Activated CD8-positive, alpha-beta T cell treated with anti-CD3 and anti-CD28 coated beads for 36 hours (primary cell): ENCODE data around the gene IGFBP3. TPM values are rescaled to one million over a fixed set of nuclear protein-coding genes. Genes with fewer than 3 reads are reported as not detected.
"Not testable (repeated sequence)": the region's sequence is repeated elsewhere in the genome, so short reads cannot be mapped to it uniquely, and the experiment has no call there.

Experiments used
- ATAC-seq: fragments of 200-7000 bp; cut with Tn5 transposase; one replicate; pipeline ENCODE4 v1.10.0; 2021; ENCODE audit warnings: mild to moderate bottlenecking, moderate library complexity
- CTCF ChIA-PET: fragments of 350-600 bp; sonication (Branson Sonifier 250); formaldehyde crosslinking; loops from one replicate; lab custom pipeline; 2021; ENCODE audit warnings: antibody characterized with exemption; lab: Charles Lee
- POLR2A ChIA-PET: fragments of 350-600 bp; sonication (Branson Sonifier 250); formaldehyde crosslinking; loops from one replicate; lab custom pipeline; 2021; ENCODE audit warnings: antibody characterized with exemption; lab: Charles Lee
- DNase-seq: peaks from one replicate; pipeline ENCODE4 v3.0.0-alpha.2; 2020
- H3K27ac Mint-ChIP-seq: one replicate; pipeline ENCODE4 v1.8.0; 2021; ENCODE audit warnings: mild to moderate bottlenecking, mixed read lengths
- H3K27me3 Mint-ChIP-seq: one replicate; pipeline ENCODE4 v1.8.0; 2021; ENCODE audit warnings: mixed read lengths
- H3K36me3 Mint-ChIP-seq: one replicate; pipeline ENCODE4 v1.8.0; 2021; ENCODE audit warnings: low read depth, mixed read lengths
- H3K4me1 Mint-ChIP-seq: one replicate; pipeline ENCODE4 v1.8.0; 2021; ENCODE audit warnings: low read depth, mixed read lengths
- H3K4me3 Mint-ChIP-seq: one replicate; pipeline ENCODE4 v1.8.0; 2021; ENCODE audit warnings: mild to moderate bottlenecking, moderate library complexity, mixed read lengths
- H3K9me3 Mint-ChIP-seq: one replicate; pipeline ENCODE4 v1.8.0; 2021; ENCODE audit warnings: mixed read lengths
- intact Hi-C: fragments of 100-400 bp; cut with micrococcal nuclease; formaldehyde crosslinking; loops from one replicate; pipeline ENCODE4 v1.10.0; 2022
- total RNA-seq, 2 experiments: library from RNA; stranded (reverse); gene quantifications; one replicate each; pipeline ENCODE4 v1.2.3, GENCODE V29; 2021
- TF ChIP-seq, protein P1 (sequence below): fragments of 200-600 bp; IDR thresholded peaks from one replicate; pipeline ENCODE4 v1.8.0; 2022; ENCODE audit warnings: antibody characterized with exemption, mild to moderate bottlenecking

IGFBP3 gene
- total RNA-seq, 2 experiments from 2014 or later, result 0.25 TPM; not detected in 1

DNA sequence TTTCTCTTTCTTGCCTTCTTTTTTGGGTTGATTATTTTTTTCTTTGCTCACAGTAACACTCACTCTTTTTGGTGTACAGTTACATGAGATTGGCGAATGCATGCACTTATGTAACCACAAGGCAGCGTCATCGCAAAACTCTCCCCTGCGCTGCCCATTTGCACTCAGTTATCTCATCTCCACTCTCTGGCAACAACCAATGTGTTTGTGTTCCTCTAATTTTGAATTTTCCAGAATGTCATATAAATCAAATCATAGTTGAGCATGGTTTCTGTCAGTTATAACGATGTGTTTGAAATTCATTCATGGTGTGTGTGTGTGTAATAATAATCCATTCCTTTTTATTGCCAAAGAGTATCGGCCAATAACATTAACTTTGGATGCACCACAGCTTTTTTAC is 23.0 kb upstream of the IGFBP3 start:
- H3K9me3 Mint-ChIP-seq, result peaks cover 5% of the 10 kb centered on the region
- TF ChIP-seq, protein P1, sequence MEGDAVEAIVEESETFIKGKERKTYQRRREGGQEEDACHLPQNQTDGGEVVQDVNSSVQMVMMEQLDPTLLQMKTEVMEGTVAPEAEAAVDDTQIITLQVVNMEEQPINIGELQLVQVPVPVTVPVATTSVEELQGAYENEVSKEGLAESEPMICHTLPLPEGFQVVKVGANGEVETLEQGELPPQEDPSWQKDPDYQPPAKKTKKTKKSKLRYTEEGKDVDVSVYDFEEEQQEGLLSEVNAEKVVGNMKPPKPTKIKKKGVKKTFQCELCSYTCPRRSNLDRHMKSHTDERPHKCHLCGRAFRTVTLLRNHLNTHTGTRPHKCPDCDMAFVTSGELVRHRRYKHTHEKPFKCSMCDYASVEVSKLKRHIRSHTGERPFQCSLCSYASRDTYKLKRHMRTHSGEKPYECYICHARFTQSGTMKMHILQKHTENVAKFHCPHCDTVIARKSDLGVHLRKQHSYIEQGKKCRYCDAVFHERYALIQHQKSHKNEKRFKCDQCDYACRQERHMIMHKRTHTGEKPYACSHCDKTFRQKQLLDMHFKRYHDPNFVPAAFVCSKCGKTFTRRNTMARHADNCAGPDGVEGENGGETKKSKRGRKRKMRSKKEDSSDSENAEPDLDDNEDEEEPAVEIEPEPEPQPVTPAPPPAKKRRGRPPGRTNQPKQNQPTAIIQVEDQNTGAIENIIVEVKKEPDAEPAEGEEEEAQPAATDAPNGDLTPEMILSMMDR, result no peak
- H3K4me1 Mint-ChIP-seq, result peaks cover 13% of the 10 kb centered on the region
- ATAC-seq (no peak), DNase-seq (no peak)
- no peaks in the 10 kb centered on the region for H3K27me3 Mint-ChIP-seq
- H3K36me3 Mint-ChIP-seq, result no peaks in the 10 kb centered on the region
- ChIA-PET POLR2A (no interaction called here), CTCF (no interaction called here)
- intact Hi-C loops, result no loop called here
- H3K4me3 Mint-ChIP-seq, result no peak overlapping the region
- H3K27ac Mint-ChIP-seq, result no peak overlapping the region

DNA sequence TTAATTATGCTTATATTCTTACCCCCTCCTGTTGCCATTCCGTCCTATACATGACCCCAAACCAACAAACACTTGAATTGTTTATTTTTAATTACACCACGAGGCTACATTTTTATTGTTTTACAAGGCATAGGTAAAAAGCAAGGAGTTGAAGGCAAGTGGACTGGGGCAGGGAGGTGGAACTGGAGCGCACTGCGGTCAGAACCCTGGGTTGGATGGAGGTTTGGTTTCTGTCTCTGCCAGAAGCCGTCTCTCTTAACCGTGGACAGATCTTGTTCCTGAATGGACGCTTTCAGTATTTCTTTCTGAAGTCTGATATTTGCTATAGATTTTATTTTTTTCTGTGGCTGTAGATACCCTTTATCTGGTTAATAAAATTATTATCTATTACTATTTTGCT is 19.9 kb upstream of the IGFBP3 start:
- Mint-ChIP-seq H3K27ac (peak overlapping the region; percentile 84), H3K36me3 (no peaks in the 10 kb centered on the region), H3K9me3 (peaks cover 5% of the 10 kb centered on the region), H3K4me1 (peaks cover 13% of the 10 kb centered on the region), H3K27me3 (peaks cover 6% of the 10 kb centered on the region), H3K4me3 (peak overlapping the region; percentile 81)
- TF ChIP-seq, protein P1, result no peak
- intact Hi-C loops, result no loop called here
- POLR2A ChIA-PET, result interaction anchor here (0.6 kb wide), 1 partner anchor 661 kb away, joined by 3 read pairs; no protein-coding TSS in a partner anchor
- DNase-seq, result no peak
- CTCF ChIA-PET, result interaction anchor here (2.0 kb wide), 1 partner anchor 18 kb away, joined by 12 read pairs; no protein-coding TSS in a partner anchor
- no peak for ATAC-seq

DNA sequence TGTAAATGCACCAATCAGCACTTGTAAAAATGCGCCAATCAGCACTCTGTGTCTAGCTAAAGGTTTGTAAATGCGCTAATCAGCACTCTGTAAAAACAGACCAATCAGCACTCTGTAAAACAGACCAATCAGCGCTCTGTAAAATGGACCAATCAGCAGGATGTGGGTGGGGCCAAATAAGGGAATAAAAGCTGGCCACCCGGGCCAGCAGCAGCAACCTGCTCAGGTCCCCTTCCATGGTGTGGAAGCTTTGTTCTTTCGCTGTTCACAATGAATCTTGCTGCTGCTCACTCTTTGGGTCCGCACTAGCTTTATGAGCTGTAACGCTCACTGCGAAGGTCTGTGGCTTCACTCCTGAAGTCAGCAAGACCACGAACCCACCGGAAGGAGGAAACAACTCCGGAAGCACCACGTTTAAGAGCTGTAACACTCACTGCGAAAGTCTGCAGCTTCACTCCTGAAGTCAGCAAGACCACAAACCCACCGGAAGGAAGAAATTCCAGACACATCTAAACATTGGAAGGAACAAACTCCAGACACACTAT is 19.2 kb upstream of the IGFBP3 start:
- DNase-seq, result peak; percentile 68
- ChIA-PET CTCF (interaction anchor here (2.0 kb wide), 1 partner anchor 17 kb away, joined by 12 read pairs; no protein-coding TSS in a partner anchor), POLR2A (interaction anchor here (0.6 kb wide), 1 partner anchor 660 kb away, joined by 3 read pairs; no protein-coding TSS in a partner anchor)
- ATAC-seq, H3K36me3 Mint-ChIP-seq, intact Hi-C loops, H3K27me3 Mint-ChIP-seq, H3K9me3 Mint-ChIP-seq: not testable (repeated sequence)
- Mint-ChIP-seq H3K27ac (peak overlapping the region; percentile 84), H3K4me3 (peak overlapping the region; percentile 81), H3K4me1 (peaks cover 13% of the 10 kb centered on the region)

DNA sequence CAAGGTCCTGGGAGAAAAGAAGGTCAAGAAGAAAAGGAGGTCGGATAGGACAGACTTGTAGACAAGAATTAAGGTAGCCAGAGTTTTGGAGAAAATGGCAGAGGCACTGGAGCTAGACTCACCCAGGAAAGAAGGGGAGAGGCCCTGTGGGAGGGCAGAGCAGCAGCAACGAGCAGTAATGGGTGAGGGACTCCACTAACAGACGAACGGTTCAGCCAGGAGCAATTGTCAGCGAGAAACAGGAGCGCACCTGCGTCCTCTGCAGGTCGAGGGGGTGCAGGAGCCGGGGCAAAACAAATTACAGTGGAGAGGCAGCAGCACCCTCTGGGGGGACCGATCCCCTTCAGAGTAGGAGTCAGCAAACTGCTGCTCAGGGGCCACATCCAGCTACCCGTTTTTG is 18.5 kb upstream of the IGFBP3 start:
- Mint-ChIP-seq H3K27me3 (peaks cover 12% of the 10 kb centered on the region), H3K9me3 (peaks cover 5% of the 10 kb centered on the region), H3K36me3 (no peaks in the 10 kb centered on the region), H3K4me3 (no peak overlapping the region), H3K27ac (no peak overlapping the region), H3K4me1 (peaks cover 13% of the 10 kb centered on the region)
- ChIA-PET CTCF (interaction anchor here (2.0 kb wide), 1 partner anchor 16 kb away, joined by 12 read pairs; no protein-coding TSS in a partner anchor), POLR2A (no interaction called here)
- no peak for DNase-seq
- TF ChIP-seq, protein P1, result no peak
- no peak for ATAC-seq
- intact Hi-C loops, result no loop called here

DNA sequence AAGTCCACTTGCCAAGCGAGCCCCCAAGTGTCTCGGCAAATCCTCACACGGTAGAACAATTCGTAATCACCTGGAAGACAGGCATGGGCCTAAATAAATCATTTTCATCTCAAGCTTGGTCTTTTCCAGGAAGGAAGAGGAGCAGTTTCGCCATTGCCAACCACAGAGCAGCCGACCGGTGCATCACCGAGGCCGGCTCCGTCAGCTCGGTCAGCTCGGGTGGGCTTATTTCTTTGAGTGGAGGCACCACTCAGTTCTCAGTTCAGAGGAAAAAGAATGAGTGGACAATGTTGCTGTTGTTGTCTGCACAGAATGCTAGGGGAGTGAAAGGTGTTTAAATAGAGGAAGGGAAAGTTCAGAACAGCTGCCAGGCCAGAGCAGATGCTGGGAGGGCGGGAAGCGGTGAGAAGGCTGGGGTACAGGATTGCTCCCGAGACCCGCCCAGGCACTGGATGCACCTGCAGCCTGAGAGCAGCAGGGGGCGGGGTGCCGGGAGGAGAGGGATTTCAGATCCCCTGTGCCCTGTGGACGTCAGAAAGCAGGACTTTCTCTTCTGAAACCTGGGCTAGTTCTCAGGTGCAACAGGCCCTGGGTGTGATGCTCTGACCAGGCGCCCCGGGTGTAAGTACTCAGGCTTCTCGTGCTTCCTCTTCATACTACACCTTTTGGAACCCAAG is 17.7 kb upstream of the IGFBP3 start:
- ATAC-seq, result no peak
- H3K9me3 Mint-ChIP-seq, result peaks cover 5% of the 10 kb centered on the region
- no peak for DNase-seq
- H3K27ac Mint-ChIP-seq, result no peak overlapping the region
- ChIA-PET CTCF (interaction anchor here (1.2 to 2.0 kb wide), 2 partner anchors 16 kb away, joined by 3 to 12 read pairs; no protein-coding TSS in a partner anchor), POLR2A (no interaction called here)
- no peak overlapping the region for H3K4me3 Mint-ChIP-seq
- no peaks in the 10 kb centered on the region for H3K36me3 Mint-ChIP-seq
- H3K27me3 Mint-ChIP-seq, result peaks cover 15% of the 10 kb centered on the region
- intact Hi-C loops, result no loop called here
- TF ChIP-seq, protein P1, result no peak
- peaks cover 13% of the 10 kb centered on the region for H3K4me1 Mint-ChIP-seq
